Skeletal muscle tissue (tissue), 4 donors: ENCODE data around the gene SMIM13. TPM values are rescaled to one million over a fixed set of nuclear protein-coding genes. Genes with fewer than 3 reads are reported as not detected.
A peak's percentile ranks its signal among the peaks of the same experiment; 100 is the strongest.

Experiments
- H3K27ac ChIP-seq: one replicate; pipeline ENCODE4 v1.7.0; 2013; ENCODE audit warnings: mild to moderate bottlenecking, low read depth, low read length, inconsistent platforms
- H3K27me3 ChIP-seq, 3 donors: one replicate each; pipeline ENCODE4 v1.7.0; 2013; ENCODE audit warnings: low read length in 3 of 3; ENCODE audit not compliant: control insufficient read depth in 3 of 3, insufficient read depth in 3 of 3
- H3K36me3 ChIP-seq, 3 donors: one replicate each; pipeline ENCODE4 v1.7.0; 2013; ENCODE audit warnings: low read length in 3 of 3; ENCODE audit not compliant: control insufficient read depth in 3 of 3, insufficient read depth in 3 of 3
- H3K4me1 ChIP-seq, 3 donors: one replicate each; pipeline ENCODE4 v1.7.0; 2013; ENCODE audit warnings: low read length in 3 of 3, mild to moderate bottlenecking in 3 of 3; ENCODE audit not compliant: control insufficient read depth in 3 of 3, insufficient read depth in 3 of 3
- H3K4me3 ChIP-seq, 3 donors: one replicate each; pipeline ENCODE4 v1.7.0; 2013; ENCODE audit warnings: low read length in 3 of 3
- H3K9ac ChIP-seq, 3 donors: one replicate each; pipeline ENCODE4 v1.7.0; 2013; ENCODE audit warnings: low read length in 3 of 3, mild to moderate bottlenecking in 3 of 3, moderate library complexity in 2 of 3, low read depth in 1 of 3
- H3K9me3 ChIP-seq, 3 donors: one replicate each; pipeline ENCODE4 v1.7.0; 2013; ENCODE audit warnings: low read length in 3 of 3; ENCODE audit not compliant: control insufficient read depth in 3 of 3
- total RNA-seq: library from RNA; depleted of rRNA; stranded (reverse); fragments of >200 nt; gene quantifications from one replicate; pipeline ENCODE4 v1.2.3, GENCODE V29; 2014
- donor health status: Osteomylitis.

Gene SMIM13
- total RNA-seq, 1 donor from 2014 or later = 7.8 TPM

GRCh38 chr6:11094941-11095340, 1.3 kb downstream of the SMIM13 start:
- peaks cover 9 to 16% (median 10%) of the 10 kb centered on the region in 3 donors for H3K4me1 ChIP-seq
- H3K36me3 ChIP-seq = no peaks in the 10 kb centered on the region
- peak overlapping the region; percentile 83 to 91 (median 87) for H3K9ac ChIP-seq
- peak overlapping the region; percentile 78 to 99 (median 97) for H3K4me3 ChIP-seq
- H3K9me3 ChIP-seq = no peaks in the 10 kb centered on the region
- peak overlapping the region; percentile 88 for H3K27ac ChIP-seq
- no peaks in the 10 kb centered on the region for H3K27me3 ChIP-seq

GRCh38 chr6:11096109-11096508, 2.5 kb downstream of the SMIM13 start:
- H3K4me3 ChIP-seq = no peak overlapping the region
- H3K36me3 ChIP-seq = no peaks in the 10 kb centered on the region
- H3K9me3 ChIP-seq = no peaks in the 10 kb centered on the region
- no peak overlapping the region for H3K9ac ChIP-seq
- no peak overlapping the region for H3K27ac ChIP-seq
- H3K27me3 ChIP-seq = no peaks in the 10 kb centered on the region
- peaks cover 9 to 16% (median 11%) of the 10 kb centered on the region in 3 donors for H3K4me1 ChIP-seq

DNA sequence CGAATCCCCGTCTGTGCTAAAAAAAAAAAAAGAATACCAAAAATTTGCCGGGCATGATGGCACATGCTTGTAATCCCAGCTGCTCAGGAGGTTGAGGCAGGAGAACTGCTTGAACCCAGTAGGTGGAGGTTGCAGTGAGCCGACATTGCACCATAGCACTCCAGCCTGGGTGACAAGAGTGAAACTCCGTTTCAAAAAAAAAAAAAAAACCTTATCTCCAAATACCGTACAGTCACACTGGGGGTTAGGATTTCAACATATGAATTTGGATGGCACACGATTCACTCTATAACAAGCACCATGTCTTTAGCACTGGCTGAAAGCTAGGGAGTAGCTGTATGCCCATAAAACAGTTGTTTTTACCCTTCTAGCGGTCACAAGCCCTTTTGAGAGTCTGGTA, 3.8 kb downstream of the SMIM13 start:
- H3K4me1 ChIP-seq = peaks cover 9 to 16% (median 16%) of the 10 kb centered on the region in 3 donors

DNA sequence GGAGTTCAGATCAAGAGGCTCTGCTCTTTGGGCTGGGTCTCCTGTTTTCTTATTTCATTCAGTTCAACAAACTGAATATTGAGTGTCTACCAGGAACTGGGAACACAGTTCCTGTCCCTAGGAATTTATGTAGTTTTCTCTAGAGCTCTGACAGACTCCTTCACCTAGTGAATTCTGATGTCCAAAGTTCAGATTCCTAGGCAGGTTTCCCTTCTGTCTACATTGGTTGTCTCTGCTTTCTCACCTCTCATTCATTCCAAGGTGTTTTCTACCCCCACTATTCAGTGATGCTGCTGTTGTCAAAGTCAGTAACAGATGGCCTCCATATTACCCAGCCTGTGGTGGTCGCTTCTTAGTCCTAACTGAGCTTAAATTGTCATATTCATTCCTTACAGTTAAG, 4.4 kb downstream of the SMIM13 start:
- H3K9ac ChIP-seq = no peak overlapping the region
- no peak overlapping the region for H3K4me3 ChIP-seq
- H3K9me3 ChIP-seq = no peaks in the 10 kb centered on the region
- H3K27ac ChIP-seq = no peak overlapping the region
- H3K27me3 ChIP-seq = no peaks in the 10 kb centered on the region
- H3K4me1 ChIP-seq = peaks cover 9 to 16% (median 13%) of the 10 kb centered on the region in 3 donors
- no peaks in the 10 kb centered on the region for H3K36me3 ChIP-seq

More for the DNA sequence above, 3.8 kb downstream of the SMIM13 start:
- no peak overlapping the region for H3K9ac ChIP-seq
- no peak overlapping the region for H3K4me3 ChIP-seq
- H3K27me3 ChIP-seq = no peaks in the 10 kb centered on the region
- no peak overlapping the region for H3K27ac ChIP-seq
- no peaks in the 10 kb centered on the region for H3K36me3 ChIP-seq
- H3K9me3 ChIP-seq = no peaks in the 10 kb centered on the region

- Histone ChIP-seq H3K27me3 (no peaks in the 10 kb centered on the region), H3K4me1 (peaks cover 0 to 6% (median 0%) of the 10 kb centered on the region in 3 donors), H3K27ac (no peak overlapping the region), H3K4me3 (peak overlapping the region in 1 of 3 donors; percentile 0), H3K36me3 (peaks cover 0 to 2% (median 0%) of the 10 kb centered on the region in 3 donors), H3K9ac (no peak overlapping the region), H3K9me3 (no peaks in the 10 kb centered on the region)
Observed at GRCh38 chr6:11101417-11101816, 7.8 kb downstream of the SMIM13 start.

DNA sequence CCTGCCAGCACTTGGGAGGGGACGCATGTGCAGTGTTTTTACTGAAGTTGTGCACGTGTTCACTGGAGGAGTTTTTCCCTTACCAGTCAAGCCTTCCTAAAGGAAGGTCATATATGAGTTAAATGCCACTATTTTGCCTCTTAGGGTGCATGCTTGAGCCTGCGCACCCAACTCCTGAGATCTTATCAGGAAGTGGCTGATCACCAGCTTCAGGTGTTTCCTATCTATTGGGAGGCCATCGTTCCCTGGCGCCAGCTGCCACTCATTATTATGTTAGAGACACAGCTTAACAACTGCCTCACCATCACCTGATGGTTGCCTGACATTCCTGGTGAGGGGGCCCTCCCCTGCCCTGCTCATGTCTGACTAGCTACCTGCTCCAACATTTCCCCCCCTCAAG, 9.4 kb downstream of the SMIM13 start:
- Histone ChIP-seq H3K27ac (no peak overlapping the region), H3K36me3 (peaks cover 0 to 2% (median 0%) of the 10 kb centered on the region in 3 donors), H3K27me3 (no peaks in the 10 kb centered on the region), H3K9me3 (no peaks in the 10 kb centered on the region), H3K9ac (no peak overlapping the region), H3K4me1 (peaks cover 0 to 6% (median 0%) of the 10 kb centered on the region in 3 donors), H3K4me3 (no peak overlapping the region)

DNA sequence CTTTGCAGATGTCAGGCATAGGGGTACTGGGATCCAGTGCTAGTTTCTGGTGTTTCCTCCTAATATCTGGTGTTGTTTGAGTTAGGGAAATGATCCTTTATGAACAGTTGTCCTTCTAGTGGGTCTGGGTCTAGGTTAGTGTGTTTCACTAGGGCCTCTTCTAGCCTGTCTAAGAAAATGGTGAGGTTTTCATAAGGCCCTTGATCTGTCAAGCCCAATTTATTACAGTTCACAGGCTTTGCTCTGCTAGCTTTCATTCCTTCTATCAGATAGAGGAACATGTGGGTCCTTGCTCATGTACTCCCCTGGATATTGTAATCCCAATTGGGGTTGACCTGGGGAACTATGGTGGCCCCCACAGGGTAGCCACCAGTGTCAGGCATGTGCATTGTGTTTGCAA, 15.1 kb downstream of the SMIM13 start:
- H3K9ac ChIP-seq = no peak overlapping the region
- no peak overlapping the region for H3K4me3 ChIP-seq
- H3K4me1 ChIP-seq = peaks cover 0 to 5% (median 0%) of the 10 kb centered on the region in 3 donors
- no peaks in the 10 kb centered on the region for H3K9me3 ChIP-seq
- peaks cover 0 to 2% (median 0%) of the 10 kb centered on the region in 3 donors for H3K36me3 ChIP-seq
- H3K27me3 ChIP-seq = no peaks in the 10 kb centered on the region
- H3K27ac ChIP-seq = no peak overlapping the region

DNA sequence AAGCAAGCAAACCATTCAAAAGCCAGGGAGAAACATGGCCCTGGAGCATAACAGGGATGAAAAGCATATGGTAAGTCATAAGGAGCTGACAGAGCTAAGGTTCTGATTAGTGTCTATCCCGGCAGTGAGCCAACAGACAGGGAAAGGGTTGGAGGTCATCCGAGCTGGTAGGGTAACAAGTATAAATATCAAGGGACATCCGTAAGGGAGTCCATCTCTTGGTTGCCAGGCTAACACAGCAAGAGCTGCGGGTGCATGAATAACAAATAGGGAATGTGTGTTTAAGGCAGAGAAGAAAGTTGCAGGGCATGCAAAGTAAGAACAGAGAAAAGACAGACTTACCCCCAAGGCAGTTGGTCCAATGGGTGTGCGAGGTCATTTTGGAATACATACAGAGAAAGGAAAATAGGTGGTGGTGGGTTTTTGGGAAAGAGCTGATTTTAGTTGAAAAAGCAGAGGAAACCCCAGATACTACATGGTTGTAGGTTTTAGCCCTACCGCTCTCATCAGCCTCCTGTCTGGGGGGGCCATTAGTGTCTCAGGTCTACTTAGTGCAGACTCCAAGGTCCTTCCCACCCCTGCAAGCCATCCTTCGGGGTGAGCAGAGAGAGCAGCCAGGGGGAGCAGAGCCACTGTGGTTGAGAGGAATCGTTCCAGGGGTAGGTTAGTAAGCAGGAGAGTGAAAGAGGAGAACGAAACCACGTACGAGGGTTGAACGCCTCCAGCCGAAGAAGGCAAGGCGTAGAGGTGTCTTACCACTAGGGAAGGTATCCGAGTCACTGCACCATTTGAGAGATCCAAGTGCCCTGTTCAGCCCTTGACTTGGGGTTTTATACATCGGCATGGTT, 17.5 kb downstream of the SMIM13 start, which contains the start of gene ERVFRD-1:
TSS of gene ERVFRD-1 (minus strand) at position 805 of the 848 bp plus-strand sequence. CDS start 6,415 bp downstream, outside the sequence.
- Histone ChIP-seq H3K36me3 (peaks cover 0 to under 1% (median 0%) of the 10 kb centered on the region in 3 donors), H3K27ac (no peak within 1 kb of the TSS), H3K4me3 (peak within 1 kb of the TSS in 1 of 3 donors; percentile 22)

DNA sequence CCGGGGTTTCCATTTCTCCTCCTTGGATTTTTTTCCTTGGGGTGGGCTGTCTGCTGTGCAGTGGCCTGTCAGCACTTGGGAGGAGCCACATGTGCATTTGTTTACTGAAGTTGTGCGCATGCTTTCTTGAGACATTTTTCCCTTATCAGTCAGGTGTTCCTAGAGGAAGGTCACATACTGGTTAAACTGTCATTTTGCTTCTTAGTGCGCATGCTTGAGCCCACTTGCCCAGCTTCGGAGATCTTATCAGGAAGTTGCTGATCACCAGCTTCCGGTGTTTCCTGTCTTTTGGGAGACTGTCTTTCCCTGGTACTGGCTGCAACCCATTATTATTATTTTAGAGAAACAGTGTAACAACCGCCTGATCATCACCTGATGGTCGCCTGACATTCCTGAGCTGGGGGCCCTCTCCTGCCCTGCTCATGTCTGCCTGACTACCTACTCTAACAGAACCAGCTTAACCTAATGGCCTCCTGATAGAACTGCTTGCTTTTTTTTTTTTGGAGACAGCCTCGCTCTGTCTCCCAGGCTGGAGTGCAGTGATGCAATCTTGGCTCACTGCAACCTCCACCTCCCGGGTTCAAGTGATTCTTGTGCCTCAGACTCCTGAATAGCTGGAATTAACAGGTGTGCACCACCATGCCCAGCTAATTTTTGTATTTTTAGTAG, 18.3 kb downstream of the SMIM13 start:
- H3K4me3 ChIP-seq = no peak overlapping the region

More for the DNA sequence above, 17.5 kb downstream of the SMIM13 start, which contains the start of gene ERVFRD-1:
- H3K27me3 ChIP-seq = no peaks in the 10 kb centered on the region
- H3K9me3 ChIP-seq = no peaks in the 10 kb centered on the region
- H3K9ac ChIP-seq = no peak within 1 kb of the TSS
- peaks cover 0 to 5% (median 0%) of the 10 kb centered on the region in 3 donors for H3K4me1 ChIP-seq

GRCh38 chr6:11113038-11113437, 19.4 kb downstream of the SMIM13 start:
- no peaks in the 10 kb centered on the region for H3K36me3 ChIP-seq
- H3K9ac ChIP-seq = no peak overlapping the region
- H3K4me3 ChIP-seq = no peak overlapping the region
- H3K27me3 ChIP-seq = no peaks in the 10 kb centered on the region
- no peaks in the 10 kb centered on the region for H3K9me3 ChIP-seq
- H3K27ac ChIP-seq = no peak overlapping the region
- H3K4me1 ChIP-seq = peaks cover 0 to 5% (median 0%) of the 10 kb centered on the region in 3 donors

More for the DNA sequence above, 18.3 kb downstream of the SMIM13 start:
- Histone ChIP-seq H3K9ac (no peak overlapping the region), H3K4me1 (peaks cover 0 to 5% (median 0%) of the 10 kb centered on the region in 3 donors), H3K27ac (no peak overlapping the region), H3K9me3 (no peaks in the 10 kb centered on the region), H3K27me3 (no peaks in the 10 kb centered on the region), H3K36me3 (no peaks in the 10 kb centered on the region)
